H9 (cell line): ENCODE results near the gene TGDS. TPM values are rescaled to one million over a fixed set of nuclear protein-coding genes. Genes with fewer than 3 reads are reported as not detected.

ENCODE experiments used
- DNase-seq: peaks from one replicate; pipeline ENCODE4 v3.0.0-alpha.2; 2017
- H2AFZ ChIP-seq: one replicate; pipeline ENCODE4 v1.6.1; 2013; ENCODE audit warnings: mild to moderate bottlenecking, low read length, control low read depth, moderate library complexity
- H2AK5ac ChIP-seq: 2 replicates; pipeline ENCODE4 v1.6.1; 2013; ENCODE audit warnings: low read length, control low read depth, mixed read lengths; ENCODE audit not compliant: insufficient read length
- H2BK120ac ChIP-seq: one replicate; pipeline ENCODE4 v1.6.1; 2013; ENCODE audit warnings: low read depth, mild to moderate bottlenecking, low read length, control low read depth, inconsistent platforms; ENCODE audit not compliant: poor library complexity, severe bottlenecking
- H2BK12ac ChIP-seq: 2 replicates; pipeline ENCODE4 v1.6.1; 2013; ENCODE audit warnings: low read length, control low read depth, mixed read lengths, low read depth; ENCODE audit not compliant: insufficient read length
- H2BK15ac ChIP-seq: 2 replicates; pipeline ENCODE4 v1.6.1; 2013; ENCODE audit warnings: low read depth, low read length, control low read depth
- H2BK20ac ChIP-seq: one replicate; pipeline ENCODE4 v1.6.1; 2013; ENCODE audit warnings: low read depth, mild to moderate bottlenecking, low read length, control low read depth, inconsistent platforms; ENCODE audit not compliant: poor library complexity, severe bottlenecking
- H2BK5ac ChIP-seq: 2 replicates; pipeline ENCODE4 v1.6.1; 2013; ENCODE audit warnings: low read length, control low read depth, mixed read lengths; ENCODE audit not compliant: insufficient read length
- H3K14ac ChIP-seq: 2 replicates; pipeline ENCODE4 v1.6.1; 2013; ENCODE audit warnings: low read length, control low read depth; ENCODE audit not compliant: insufficient read depth
- H3K18ac ChIP-seq: 2 replicates; pipeline ENCODE4 v1.6.1; 2013; ENCODE audit warnings: low read depth, mild to moderate bottlenecking, mixed read lengths, low read length, control low read depth; ENCODE audit not compliant: insufficient read length
- H3K23ac ChIP-seq: 2 replicates; pipeline ENCODE4 v1.6.1; 2013; ENCODE audit warnings: low read length, control low read depth, mixed read lengths, low read depth; ENCODE audit not compliant: insufficient read length
- H3K23me2 ChIP-seq: 2 replicates; pipeline ENCODE4 v1.6.1; 2013; ENCODE audit warnings: low read depth, mild to moderate bottlenecking, mixed read lengths, low read length, control low read depth; ENCODE audit not compliant: insufficient read length, poor library complexity, severe bottlenecking
- H3K27ac ChIP-seq: 2 replicates; pipeline ENCODE4 v1.5.1; 2013; ENCODE audit warnings: low read length, control low read depth, mixed read lengths, low read depth; ENCODE audit not compliant: insufficient read length
- H3K27me3 ChIP-seq: 2 replicates; pipeline ENCODE4 v1.6.1; 2013; ENCODE audit warnings: low read length, control low read depth, inconsistent platforms; ENCODE audit not compliant: insufficient read depth
- H3K4ac ChIP-seq: 2 replicates; pipeline ENCODE4 v1.6.1; 2013; ENCODE audit warnings: low read depth, mild to moderate bottlenecking, control low read depth, inconsistent platforms, low read length, moderate library complexity
- H3K4me1 ChIP-seq: 2 replicates; pipeline ENCODE4 v1.6.1; 2013; ENCODE audit warnings: low read length, control low read depth, inconsistent platforms; ENCODE audit not compliant: insufficient read depth
- H3K4me2 ChIP-seq: 2 replicates; pipeline ENCODE4 v1.6.1; 2013; ENCODE audit warnings: low read length, control low read depth, mixed read lengths; ENCODE audit not compliant: insufficient read length, insufficient read depth
- H3K56ac ChIP-seq: 2 replicates; pipeline ENCODE4 v1.6.1; 2013; ENCODE audit warnings: low read depth, mild to moderate bottlenecking, mixed read lengths, low read length, control low read depth; ENCODE audit not compliant: insufficient read length
- H3K79me1 ChIP-seq: 2 replicates; pipeline ENCODE4 v1.6.1; 2013; ENCODE audit warnings: low read depth, mild to moderate bottlenecking, moderate library complexity, low read length, control low read depth, inconsistent platforms; ENCODE audit not compliant: insufficient read depth, poor library complexity, severe bottlenecking
- H3K79me2 ChIP-seq: 2 replicates; pipeline ENCODE4 v1.6.1; 2013; ENCODE audit warnings: low read length, control low read depth, inconsistent platforms; ENCODE audit not compliant: insufficient read depth
- H3K9ac ChIP-seq: 2 replicates; pipeline ENCODE4 v1.6.1; 2013; ENCODE audit warnings: low read length, control low read depth, mixed read lengths; ENCODE audit not compliant: insufficient read length; ENCODE audit errors: extremely low read depth
- H3K9me3 ChIP-seq: one replicate; pipeline ENCODE4 v1.6.1; 2013; ENCODE audit warnings: low read depth, low read length, inconsistent platforms; ENCODE audit not compliant: control insufficient read depth
- H3T11ph ChIP-seq: one replicate; pipeline ENCODE4 v1.6.1; 2013; ENCODE audit warnings: mild to moderate bottlenecking, low read length, control low read depth, inconsistent platforms
- H4K20me1 ChIP-seq: one replicate; pipeline ENCODE4 v1.6.1; 2013; ENCODE audit not compliant: control insufficient read depth, insufficient read length, insufficient read depth
- H4K5ac ChIP-seq: 2 replicates; pipeline ENCODE4 v1.6.1; 2013; ENCODE audit warnings: low read depth, mild to moderate bottlenecking, mixed read lengths, low read length, control low read depth; ENCODE audit not compliant: insufficient read length
- H4K8ac ChIP-seq: replicated peaks from 2 replicates; pipeline ENCODE4 v1.6.1; 2013; ENCODE audit warnings: low read length, control low read depth, mixed read lengths, low read depth; ENCODE audit not compliant: insufficient read length
- H4K91ac ChIP-seq: 2 replicates; pipeline ENCODE4 v1.6.1; 2013; ENCODE audit warnings: low read depth, mild to moderate bottlenecking, moderate library complexity, mixed read lengths, low read length, control low read depth; ENCODE audit not compliant: insufficient read length
- H3K27ac Mint-ChIP-seq, 3 experiments: 2 replicates in 2 of 3; 3 replicates in 1 of 3; pipeline ENCODE4 v1.8.0; 2020 to 2021; ENCODE audit warnings: mixed read lengths in 3 of 3, mild to moderate bottlenecking in 1 of 3, moderate library complexity in 1 of 3
- H3K27me3 Mint-ChIP-seq: 2 replicates; pipeline ENCODE4 v1.8.0; 2021; ENCODE audit warnings: low read depth, mild to moderate bottlenecking, moderate library complexity, mixed read lengths
- H3K36me3 Mint-ChIP-seq, 3 experiments: 2 replicates in 2 of 3; 3 replicates in 1 of 3; pipeline ENCODE4 v1.8.0; 2020 to 2021; ENCODE audit warnings: low read depth in 3 of 3, mixed read lengths in 3 of 3; ENCODE audit not compliant: insufficient read depth in 1 of 3
- H3K4me1 Mint-ChIP-seq, 2 experiments: 2 replicates each; pipeline ENCODE4 v1.8.0; 2020; ENCODE audit warnings: mixed read lengths in 2 of 2
- H3K4me3 Mint-ChIP-seq, 2 experiments: 2 replicates in 1 of 2; 3 replicates in 1 of 2; pipeline ENCODE4 v1.8.0; 2020 to 2021; ENCODE audit warnings: mild to moderate bottlenecking in 2 of 2, mixed read lengths in 2 of 2, moderate library complexity in 1 of 2
- H3K9me3 Mint-ChIP-seq, 2 experiments: 2 replicates in 1 of 2; 3 replicates in 1 of 2; pipeline ENCODE4 v1.8.0; 2020; ENCODE audit warnings: mild to moderate bottlenecking in 2 of 2, mixed read lengths in 2 of 2, moderate library complexity in 1 of 2
- CTCF ChIP-seq: fragments of 200-600 bp; sonication (generic); conservative IDR thresholded peaks from 3 replicates; pipeline ENCODE4 v1.8.0; 2021; ENCODE audit warnings: antibody characterized with exemption, mild to moderate bottlenecking
- WGBS: extraction: QIAGEN DNeasy Blood & Tissue Kit; methylation state at CpG from one replicate; pipeline ENCODE4 v1.1.7; 2013; ENCODE audit warnings: missing lambda C conversion rate, low lambda C conversion rate, mixed read lengths; ENCODE audit not compliant: insufficient read length; ENCODE audit errors: extremely low coverage; 5-methylcytosine and 5-hydroxymethylcytosine counted together
- total RNA-seq: library from RNA; stranded (reverse); gene quantifications from 2 replicates; pipeline ENCODE4 v1.2.1, GENCODE V29; 2021

The TGDS gene
- total RNA-seq, 1 experiment from 2014 or later: 13.9 TPM

GRCh38 chr13:94617389-94618000 lies 21.5 kb upstream of the TGDS start:
- Histone ChIP-seq H3K56ac (no peak overlapping the region), H4K8ac (no peak overlapping the region), H3K23ac (no peak overlapping the region), H2AK5ac (no peak overlapping the region), H4K20me1 (no peaks in the 10 kb centered on the region), H2BK120ac (no peak overlapping the region), H3K14ac (no peak overlapping the region), H2BK20ac (no peak overlapping the region), H4K91ac (no peak overlapping the region), H3K9ac (no peak overlapping the region), H3K9me3 (no peaks in the 10 kb centered on the region), H3K4me2 (no peak overlapping the region), H3T11ph (no peak overlapping the region), H3K27ac (no peak overlapping the region), H3K79me1 (no peaks in the 10 kb centered on the region), H2BK15ac (no peak overlapping the region), H3K79me2 (no peaks in the 10 kb centered on the region), H3K4ac (no peak overlapping the region), H3K18ac (no peak overlapping the region), H3K27me3 (no peaks in the 10 kb centered on the region; the same call in 1 of the 2 replicates), H2BK12ac (no peak overlapping the region), H3K23me2 (no peaks in the 10 kb centered on the region), H3K4me1 (no peaks in the 10 kb centered on the region), H4K5ac (no peak overlapping the region), H2BK5ac (no peak overlapping the region), H2AFZ (no peak overlapping the region)
- Mint-ChIP-seq H3K4me1 (0 out of 4 replicates have a peak, but pooled peaks cover 0 to 2% of the 10 kb centered on the region in 2 experiments), H3K27ac (no peak overlapping the region), H3K27me3 (no peaks in the 10 kb centered on the region), H3K36me3 (peaks cover 4 to 31% (median 31%) of the 10 kb centered on the region in 3 experiments; a peak in 6 of 7 replicates), H3K9me3 (no peaks in the 10 kb centered on the region), H3K4me3 (no peak overlapping the region)
- no peak for DNase-seq
- WGBS: no CpG with 5 or more reads among the region's 4 CpGs
- TF ChIP-seq CTCF: peak; percentile 66
